GM19099 (cell line): ENCODE results near the gene CAPN1.

Experiments used
- POLR2A ChIP-seq: IDR thresholded peaks from 3 replicates; pipeline ENCODE4 v1.6.1; 2011; ENCODE audit warnings: low read depth; ENCODE audit not compliant: insufficient read length; ENCODE audit errors: extremely low read depth

The CAPN1 gene

GRCh38 chr11:65219930-65220213 lies 38.1 kb downstream of the CAPN1 start:
- no peak for TF ChIP-seq POLR2A

GRCh38 chr11:65221026-65221425 lies 39.3 kb downstream of the CAPN1 start:
- TF ChIP-seq POLR2A, result no peak

DNA sequence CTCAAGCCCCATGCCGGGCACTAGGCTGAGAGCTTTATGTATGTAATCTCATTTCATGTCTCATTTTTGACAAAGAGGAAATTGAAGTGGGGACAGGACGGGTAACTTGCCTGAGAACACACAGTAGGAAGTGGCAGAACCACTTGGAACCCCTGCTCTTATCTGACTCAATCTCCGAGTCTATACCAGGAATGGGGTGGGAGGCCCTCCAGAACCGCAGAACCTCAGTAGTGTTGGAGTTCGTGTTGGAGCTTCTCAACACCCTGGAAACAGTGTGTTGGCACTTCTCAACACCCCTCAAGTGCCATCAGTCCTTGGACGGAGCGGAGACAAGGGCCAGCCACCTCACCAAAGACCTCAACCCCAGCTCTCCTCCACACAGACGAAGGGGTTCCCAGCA lies 41.3 kb downstream of the CAPN1 start:
- no peak for TF ChIP-seq POLR2A

GRCh38 chr11:65224930-65225278 lies 43.2 kb downstream of the CAPN1 start:
- TF ChIP-seq POLR2A, result no peak

DNA sequence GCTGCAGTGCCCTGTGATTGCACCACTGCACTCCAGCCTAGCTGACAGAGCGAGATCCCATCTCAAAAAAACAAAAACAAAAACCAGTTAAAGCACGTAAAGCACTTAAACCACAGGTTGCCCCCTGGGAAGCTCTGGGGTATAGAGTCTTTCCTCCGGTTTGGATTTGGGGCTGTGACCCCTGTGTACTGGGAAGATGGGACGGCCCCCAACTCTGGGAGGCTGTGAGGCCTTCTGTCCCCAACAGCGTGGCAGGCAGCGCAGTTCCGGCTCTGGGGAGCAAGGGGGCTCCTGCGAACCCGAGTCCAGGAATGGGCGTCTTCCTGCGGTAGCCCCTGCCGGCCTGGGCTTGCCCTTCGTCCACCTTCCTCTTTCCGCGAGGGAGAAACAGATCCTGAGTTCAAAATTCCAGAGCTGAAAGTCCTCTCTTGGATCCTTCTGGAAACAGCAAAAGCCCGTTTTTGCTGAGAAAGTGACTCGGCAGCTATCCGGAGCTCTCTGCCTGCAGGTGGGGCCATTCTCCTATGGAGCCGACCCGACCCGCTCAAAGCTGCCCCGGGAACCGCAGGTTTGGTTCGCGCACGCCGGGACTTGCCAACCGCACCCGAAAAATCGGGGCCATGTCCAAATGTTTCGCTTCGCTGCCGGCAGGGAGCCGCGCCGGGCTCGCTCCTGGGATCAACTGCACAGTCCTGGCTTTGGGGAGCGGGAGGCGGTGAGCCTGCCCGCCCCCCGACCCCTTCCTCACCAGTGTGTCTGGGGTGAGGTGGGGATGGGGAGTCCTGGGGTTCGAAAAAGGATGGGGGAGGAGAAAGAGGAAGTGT lies 43.8 kb downstream of the CAPN1 start:
- no peak for TF ChIP-seq POLR2A

- TF ChIP-seq POLR2A, result no peak
These were observed 44.3 kb downstream of the CAPN1 start for GRCh38 chr11:65226103-65226442.

DNA sequence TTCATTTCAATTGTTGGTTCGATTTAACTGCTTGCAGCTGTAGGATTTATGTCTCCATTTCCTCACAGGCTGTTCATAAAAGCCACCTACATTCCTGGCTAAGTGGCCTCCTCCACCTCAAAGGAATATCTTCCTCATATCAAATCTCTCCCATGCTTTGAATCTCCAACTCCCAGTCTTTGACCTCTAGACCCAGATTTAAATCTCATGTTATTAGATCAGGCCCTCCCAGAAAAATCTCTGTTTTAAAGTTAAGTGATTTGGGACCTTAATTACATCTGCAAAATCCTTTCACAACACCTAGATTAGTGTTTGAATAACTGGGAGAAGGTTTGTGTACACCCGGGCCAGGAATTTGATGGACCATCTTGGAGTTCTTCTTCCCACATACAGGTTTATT lies 46.2 kb downstream of the CAPN1 start:
- TF ChIP-seq POLR2A, result no peak

DNA sequence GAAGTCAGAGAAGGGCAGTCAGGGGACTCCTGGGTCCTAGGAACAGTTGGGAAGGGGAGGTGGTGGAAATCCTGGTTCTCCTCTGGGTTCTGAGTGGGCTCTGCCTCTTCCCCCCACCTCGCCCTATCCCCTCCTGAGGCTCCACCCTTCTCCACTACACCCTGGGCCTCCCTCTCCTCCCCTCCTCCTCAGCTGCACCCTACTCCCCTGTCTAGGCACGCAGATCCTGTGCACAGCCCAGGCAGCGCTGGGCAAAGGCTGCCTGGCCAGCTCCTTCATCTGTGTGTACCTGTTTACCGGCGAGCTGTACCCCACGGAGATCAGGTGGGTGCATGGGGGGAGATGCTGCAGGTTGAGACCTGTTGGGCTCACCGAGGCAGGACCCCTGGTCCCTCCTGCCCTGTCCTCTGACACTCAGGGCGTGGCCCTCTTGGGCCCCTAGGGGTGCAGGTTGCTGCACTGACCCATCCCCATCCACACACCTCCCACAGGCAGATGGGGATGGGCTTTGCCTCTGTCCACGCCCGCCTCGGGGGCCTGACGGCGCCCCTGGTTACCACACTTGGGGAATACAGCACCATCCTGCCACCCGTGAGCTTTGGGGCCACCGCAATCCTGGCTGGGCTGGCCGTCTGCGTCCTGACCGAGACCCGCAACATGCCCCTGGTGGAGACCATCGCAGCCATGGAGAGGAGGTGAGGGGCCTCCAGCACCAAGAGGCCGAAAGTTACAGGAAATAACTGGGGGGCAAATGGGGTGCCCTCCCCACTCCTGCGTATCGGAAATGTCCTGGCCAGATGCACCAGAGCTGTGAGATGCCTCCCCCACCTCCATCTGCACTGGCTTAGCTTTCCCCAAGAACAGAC lies 54.7 kb downstream of the CAPN1 start:
- TF ChIP-seq POLR2A, result no peak

DNA sequence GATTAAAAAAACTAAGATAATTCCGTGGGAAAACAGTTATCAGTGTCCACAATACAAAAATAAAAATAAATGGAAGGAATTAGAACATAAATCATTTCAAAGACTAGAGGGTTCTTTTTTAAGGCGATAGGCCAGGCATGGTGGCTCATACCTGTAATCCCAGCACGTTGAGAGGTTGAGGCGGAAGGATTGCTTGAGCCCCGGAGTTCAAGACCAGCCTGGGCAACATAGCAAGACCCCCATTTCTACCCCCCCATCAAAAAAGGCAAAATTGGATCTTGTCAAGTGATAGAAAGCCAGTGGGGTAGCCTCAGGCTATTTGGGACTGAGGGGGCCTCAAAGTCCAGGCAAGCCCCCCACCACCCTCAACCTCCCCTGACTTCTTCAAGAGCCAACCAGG lies 59.4 kb downstream of the CAPN1 start:
- no peak for TF ChIP-seq POLR2A

DNA sequence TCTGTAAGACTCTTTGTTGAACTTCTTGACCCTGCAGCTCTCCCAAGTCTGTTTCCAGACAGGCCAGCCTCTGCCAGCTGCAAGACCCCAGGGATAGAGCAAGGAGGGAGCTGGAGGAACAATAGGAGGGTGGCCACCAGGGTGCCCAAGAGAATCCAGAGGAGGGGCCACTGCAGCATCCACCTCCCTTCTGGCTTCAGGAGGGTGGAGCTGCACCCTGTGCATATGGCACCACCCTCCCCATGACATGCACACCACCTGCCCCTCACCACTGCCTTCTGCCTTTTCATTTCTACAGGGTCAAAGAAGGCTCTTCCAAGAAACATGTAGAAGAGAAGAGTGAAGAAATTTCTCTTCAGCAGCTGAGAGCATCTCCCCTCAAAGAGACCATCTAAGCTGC lies 60.0 kb downstream of the CAPN1 start:
- no peak for TF ChIP-seq POLR2A

GRCh38 chr11:65242389-65242788 lies 60.7 kb downstream of the CAPN1 start:
- TF ChIP-seq POLR2A, result no peak

GRCh38 chr11:65243797-65244196 lies 62.1 kb downstream of the CAPN1 start:
- TF ChIP-seq POLR2A, result no peak

- TF ChIP-seq POLR2A, result no peak
These were observed 64.8 kb downstream of the CAPN1 start for GRCh38 chr11:65246506-65246905.

DNA sequence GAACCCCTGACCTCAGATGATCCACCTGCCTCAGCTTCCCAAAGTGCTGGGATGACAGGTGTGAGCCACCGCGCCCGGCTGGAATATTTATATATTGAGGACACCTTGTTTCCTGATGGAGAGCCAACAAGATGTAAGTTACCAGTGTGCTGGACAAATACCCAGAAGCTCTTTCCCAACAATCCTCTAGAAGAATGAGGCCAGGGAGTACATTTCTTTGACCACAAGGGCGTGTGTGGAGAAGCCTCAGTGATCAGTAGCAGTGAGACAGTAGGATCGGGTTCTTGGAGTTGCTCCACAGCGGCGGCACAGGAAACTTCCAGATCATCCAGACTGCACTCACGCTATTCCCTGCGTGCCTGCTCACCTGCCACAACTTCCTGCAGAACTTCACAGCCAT lies 69.7 kb downstream of the CAPN1 start:
- TF ChIP-seq POLR2A, result no peak

DNA sequence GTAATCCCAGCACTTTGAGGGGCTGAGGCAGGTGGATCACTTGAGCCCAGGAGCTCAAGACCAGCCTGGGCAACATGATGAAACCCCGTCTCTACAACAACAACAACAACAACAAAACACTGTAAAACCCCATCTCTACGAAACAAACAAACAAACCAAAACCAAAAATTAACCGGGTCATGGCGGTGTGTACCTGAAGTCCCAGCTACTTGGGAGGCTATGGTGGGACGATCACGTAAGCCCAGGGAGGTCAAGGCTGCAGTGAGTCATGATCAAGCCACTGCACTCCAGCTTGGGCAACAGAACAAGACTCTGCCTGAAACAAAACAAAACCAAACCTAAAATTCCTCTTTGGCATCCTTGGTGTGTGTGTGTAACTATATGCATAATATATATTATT lies 73.0 kb downstream of the CAPN1 start:
- no peak for TF ChIP-seq POLR2A

DNA sequence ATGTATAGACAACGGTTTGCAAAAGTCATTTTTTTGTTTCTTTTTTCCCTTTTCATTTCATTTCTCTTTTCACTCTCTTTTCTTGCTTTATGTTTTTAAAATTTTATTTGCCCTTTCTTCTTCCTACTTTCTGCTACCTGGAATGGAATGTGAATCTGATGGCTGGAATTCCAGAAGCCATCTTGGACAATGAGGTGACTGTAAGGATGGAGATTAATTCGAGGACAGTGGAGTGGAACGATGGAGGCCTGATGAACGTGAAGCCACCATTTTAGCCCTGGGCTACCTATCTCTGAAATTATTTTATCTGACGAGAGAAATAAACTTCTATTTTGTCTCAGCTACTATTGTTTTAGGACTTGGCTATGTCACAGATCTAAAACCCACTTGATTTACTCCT lies 77.3 kb downstream of the CAPN1 start:
- no peak for TF ChIP-seq POLR2A
